Loucy (cell line): ENCODE measurements around the gene SEPTIN6.

Experiments
- CTCF ChIP-seq: fragments of 200-600 bp; sonication (generic); conservative IDR thresholded peaks from 2 replicates; pipeline ENCODE4 v1.5.1; 2014; ENCODE audit warnings: mild to moderate bottlenecking, antibody characterized with exemption, low read length
- EZH2phosphoT487 ChIP-seq: fragments of 200-600 bp; IDR thresholded peaks from 2 replicates; pipeline ENCODE4 v1.6.1; 2018; ENCODE audit warnings: antibody characterized with exemption, mild to moderate bottlenecking, moderate library complexity, borderline replicate concordance

- no peak for TF ChIP-seq CTCF
- TF ChIP-seq EZH2phosphoT487, result no peak
These were observed 4.1 kb downstream of the SEPTIN6 start for GRCh38 chrX:119688911-119689321.
